Heart left ventricle (tissue), 16 donors: ENCODE measurements around the gene SIGLEC10. TPM values are rescaled to one million over a fixed set of nuclear protein-coding genes. Genes with fewer than 3 reads are reported as not detected.
"Not testable (repeated sequence)": the region's sequence is repeated elsewhere in the genome, so short reads cannot be mapped to it uniquely, and the experiment has no call there.

Source experiments
- ATAC-seq, 4 donors: fragments of 200-7000 bp; cut with Tn5 transposase; one replicate each; pipeline ENCODE4 v1.9.1; 2020 to 2022; ENCODE audit warnings: moderate library complexity in 4 of 4, mild to moderate bottlenecking in 3 of 4, moderate number of reproducible peaks in 1 of 4
- DNase-seq, 5 donors: peaks; one replicate each; pipeline ENCODE4 v3.0.0-alpha.2; 2020
- H3K27ac ChIP-seq, 12 donors: fragments of 200-600 bp; sonication (generic) in 4 of 12; one replicate each; pipeline versions ENCODE4 v1.5.0 to v1.8.0; 2016 to 2022; ENCODE audit warnings: mild to moderate bottlenecking in 2 of 12
- H3K27me3 ChIP-seq, 9 donors: fragments of 200-600 bp; sonication (generic) in 2 of 9; one replicate each; pipeline versions ENCODE4 v1.5.1 to v1.8.0; 2016 to 2022; ENCODE audit warnings: mild to moderate bottlenecking in 3 of 9
- H3K36me3 ChIP-seq, 9 donors: fragments of 200-600 bp; sonication (generic) in 2 of 9; one replicate each; pipeline versions ENCODE4 v1.5.0 to v1.8.0; 2018 to 2022; ENCODE audit warnings: mild to moderate bottlenecking in 2 of 9
- H3K4me1 ChIP-seq, 12 donors: fragments of 200-600 bp; sonication (generic) in 4 of 12; one replicate each; pipeline versions ENCODE4 v1.5.0 to v1.8.0; 2016 to 2022; ENCODE audit warnings: mild to moderate bottlenecking in 3 of 12
- H3K4me3 ChIP-seq, 12 donors: fragments of 200-600 bp; sonication (generic) in 4 of 12; one replicate each; pipeline versions ENCODE4 v1.5.0 to v1.8.0; 2017 to 2022; ENCODE audit warnings: mild to moderate bottlenecking in 9 of 12, moderate library complexity in 4 of 12
- H3K9me3 ChIP-seq, 12 donors: fragments of 200-600 bp; sonication (generic) in 4 of 12; one replicate each; pipeline versions ENCODE4 v1.5.0 to v1.8.0; 2016 to 2022; ENCODE audit warnings: mild to moderate bottlenecking in 1 of 12
- POLR2A ChIP-seq, 2 donors: fragments of 450-650 bp; IDR thresholded peaks; one replicate each; pipeline ENCODE4 v1.6.1; 2017; ENCODE audit warnings: antibody characterized with exemption in 2 of 2, mild to moderate bottlenecking in 2 of 2, moderate library complexity in 2 of 2
- WGBS, 4 donors: extraction: QIAGEN DNeasy Blood & Tissue Kit in 2 of 4; methylation state at CpG; one replicate each; pipeline versions ENCODE4 v1.1.5 to v1.1.7; 2013 to 2018; 5-methylcytosine and 5-hydroxymethylcytosine counted together
- intact Hi-C, 10 donors: fragments of 100-400 bp; cut with DNase I; formaldehyde crosslinking; loops; one replicate each; pipeline versions ENCODE4 v1.11.1 to v1.14.2; 2022
- polyA plus RNA-seq, 2 donors: library from polyadenylated mRNA; stranded (reverse); fragments of 200-250 nt; gene quantifications; one replicate each; pipeline ENCODE4 v1.2.3, GENCODE V29; 2013
- total RNA-seq, 9 donors: library from RNA; depleted of rRNA in 2 of 9; stranded (reverse); fragments of >200 nt in 2 of 9; fragmentation: NEBNext Ultra II Directional in 3 of 9; extraction: Animal tissue kit (Norgen Biotek cat#: 25700) in 3 of 9; gene quantifications; one replicate each; pipeline versions ENCODE4 v1.1.0 to v1.2.4, GENCODE V29; 2016 to 2023
- TF ChIP-seq, protein P1 (sequence below), 12 donors: fragments of 200-600 bp; sonication (generic) in 4 of 12; IDR thresholded peaks; one replicate each; pipeline versions ENCODE4 v1.5.0 to v1.8.0; 2018 to 2022; ENCODE audit warnings: antibody characterized with exemption in 12 of 12, mild to moderate bottlenecking in 5 of 12
- donor health status: ischemic (EF 13 %, LVEDD 7.1; RV severe dilation, severe dysfunction).
- donor health status: healthy with polysubstance abuse.
- donor health status: DM: no; HTN: yes; CAD: no.
- donor health status: DM: no; HTN: no; CAD: no.
- donor health status: ischemic (EF 25% LVEDD 6.9; RV normal size, moderate dysfunction).
- donor health status: ischemic (EF 25% LVEDD 5.7; RV mildly dilated, moderate dysfunction).
- donor health status: healthy.
- donor health status: DM: yes; HTN: yes; CAD: no.
- donor health status: ischemic (EF 35%, LVEDD 5.7; RV mildly dilated, moderate dysfunction).
- donor health status: nonischemic (EF 11% LVEDD 7.7; RV severe dilation, severe dysfunction).
- donor health status: DM: yes; HTN: yes; CAD: no.
- donor health status: PGD.
- donor health status: ischemic (EF 29% LVEDD 5.4; RV normal size, mild dysfunction).
- donor health status: nonischemic (EF 23%, LVEDD 6.1; RV moderate dilation, normal function).

SIGLEC10 gene
- total and polyA plus RNA-seq, 11 donors: 0.08 to 7.5 (median 0.58) TPM

DNA sequence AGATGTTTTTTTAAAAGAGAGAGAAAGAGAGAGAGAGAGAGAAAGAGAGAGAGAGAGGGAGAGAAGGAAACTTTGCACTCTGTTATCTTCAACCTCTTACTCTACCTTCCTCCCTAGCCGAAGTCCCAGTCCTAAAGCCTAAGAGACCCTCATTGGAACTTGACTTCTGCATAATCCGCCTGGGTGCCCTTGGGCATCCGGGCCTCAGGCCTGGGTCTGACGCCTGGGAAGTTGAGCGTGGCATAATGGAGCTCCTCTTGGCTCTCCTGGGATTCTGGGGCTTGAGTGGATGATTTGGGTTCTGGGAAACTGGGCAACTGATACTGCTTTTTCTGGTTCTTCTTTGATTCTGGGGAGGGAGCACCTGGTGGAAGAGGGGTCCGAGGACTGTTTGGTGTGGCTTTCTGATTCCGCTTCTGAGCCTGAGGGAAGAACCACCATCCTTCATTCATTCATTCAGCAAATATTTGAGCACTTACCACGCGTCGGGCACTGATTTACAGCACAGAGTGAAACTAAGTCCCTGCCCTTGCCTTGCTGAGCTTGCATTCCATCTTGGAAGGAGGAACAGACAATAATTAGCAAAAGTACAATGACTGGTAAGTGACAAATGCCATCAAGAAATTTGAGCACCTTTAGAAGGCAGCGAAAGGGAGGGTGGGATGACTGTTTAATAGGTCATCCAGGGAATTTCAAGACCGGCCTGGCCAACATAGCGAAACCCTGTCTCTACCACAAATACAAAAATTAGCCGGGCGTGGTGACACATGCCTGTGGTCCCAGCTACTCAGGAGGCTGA is 6.3 kb downstream of the SIGLEC10 start:
- TF ChIP-seq, protein P1, sequence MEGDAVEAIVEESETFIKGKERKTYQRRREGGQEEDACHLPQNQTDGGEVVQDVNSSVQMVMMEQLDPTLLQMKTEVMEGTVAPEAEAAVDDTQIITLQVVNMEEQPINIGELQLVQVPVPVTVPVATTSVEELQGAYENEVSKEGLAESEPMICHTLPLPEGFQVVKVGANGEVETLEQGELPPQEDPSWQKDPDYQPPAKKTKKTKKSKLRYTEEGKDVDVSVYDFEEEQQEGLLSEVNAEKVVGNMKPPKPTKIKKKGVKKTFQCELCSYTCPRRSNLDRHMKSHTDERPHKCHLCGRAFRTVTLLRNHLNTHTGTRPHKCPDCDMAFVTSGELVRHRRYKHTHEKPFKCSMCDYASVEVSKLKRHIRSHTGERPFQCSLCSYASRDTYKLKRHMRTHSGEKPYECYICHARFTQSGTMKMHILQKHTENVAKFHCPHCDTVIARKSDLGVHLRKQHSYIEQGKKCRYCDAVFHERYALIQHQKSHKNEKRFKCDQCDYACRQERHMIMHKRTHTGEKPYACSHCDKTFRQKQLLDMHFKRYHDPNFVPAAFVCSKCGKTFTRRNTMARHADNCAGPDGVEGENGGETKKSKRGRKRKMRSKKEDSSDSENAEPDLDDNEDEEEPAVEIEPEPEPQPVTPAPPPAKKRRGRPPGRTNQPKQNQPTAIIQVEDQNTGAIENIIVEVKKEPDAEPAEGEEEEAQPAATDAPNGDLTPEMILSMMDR (IDR thresholded peaks at IDR 0.05): no peak
- TF ChIP-seq POLR2A (IDR thresholded peaks at IDR 0.05): no peak
- peaks cover 0 to 11% (median 0%) of the 10 kb centered on the region in 9 donors for H3K27me3 ChIP-seq
- DNase-seq (no peak), ATAC-seq (no peak)
- H3K9me3 ChIP-seq: peaks cover 0 to 2% (median 0%) of the 10 kb centered on the region in 12 donors
- intact Hi-C loops: no loop called here
- no peak overlapping the region for H3K4me3 ChIP-seq
- H3K4me1 ChIP-seq: peaks cover 0 to 27% (median 0%) of the 10 kb centered on the region in 12 donors
- no peak overlapping the region for H3K27ac ChIP-seq
- WGBS, 4 donors: 90 to 96% (median 90%) methylated on average over 15 of the region's 15 CpGs
- H3K36me3 ChIP-seq: no peaks in the 10 kb centered on the region

DNA sequence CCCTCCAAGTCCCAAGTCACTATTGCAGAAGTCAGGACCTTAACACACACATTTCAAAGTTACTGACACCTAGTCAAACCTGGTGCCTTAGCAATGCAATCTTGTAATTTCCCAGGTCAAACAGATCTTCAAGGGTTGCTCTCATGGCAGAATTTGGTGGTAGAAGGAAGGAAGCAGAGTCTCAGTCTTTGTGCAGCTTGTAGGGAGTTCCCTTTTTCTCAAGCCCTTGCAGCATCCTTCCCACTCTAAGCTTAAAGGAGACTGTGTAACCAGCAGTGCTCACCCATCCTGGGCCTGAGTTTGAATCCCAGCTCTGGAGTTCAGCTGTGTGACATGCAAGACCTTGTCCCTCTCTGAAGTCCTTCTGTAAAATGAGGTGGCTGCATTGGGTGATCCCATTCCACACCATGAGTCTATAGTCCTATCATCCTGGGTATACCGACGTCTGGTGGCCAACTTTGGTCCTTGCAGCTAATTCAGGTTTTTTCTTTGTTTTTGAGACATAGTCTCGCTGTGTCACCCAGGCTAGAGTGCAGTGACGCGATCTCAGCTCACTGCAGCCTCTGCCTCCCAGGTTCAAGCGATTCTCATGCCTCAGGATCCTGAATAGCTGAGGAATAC is 9.8 kb downstream of the SIGLEC10 start:
- DNase-seq: no peak
- peak overlapping the region in 1 of 12 donors; percentile 75 for H3K27ac ChIP-seq
- WGBS, 4 donors: 43 to 48% (median 45%) methylated on average over 6 of the region's 6 CpGs
- H3K27me3 ChIP-seq: peaks cover 0 to 3% (median 0%) of the 10 kb centered on the region in 9 donors
- TF ChIP-seq POLR2A (IDR thresholded peaks at IDR 0.05): no peak
- TF ChIP-seq, protein P1 (IDR thresholded peaks at IDR 0.05): peak in 8 of 12 donors; percentile 15 to 36 (median 24)
- H3K36me3 ChIP-seq: no peaks in the 10 kb centered on the region
- ATAC-seq: peak in 2 of 4 donors; percentile 33 to 72
- intact Hi-C loops: no loop called here
- no peak overlapping the region for H3K4me3 ChIP-seq
- H3K9me3 ChIP-seq: peaks cover 0 to 5% (median 1%) of the 10 kb centered on the region in 12 donors
- H3K4me1 ChIP-seq: peaks cover 0 to 27% (median 0%) of the 10 kb centered on the region in 12 donors

DNA sequence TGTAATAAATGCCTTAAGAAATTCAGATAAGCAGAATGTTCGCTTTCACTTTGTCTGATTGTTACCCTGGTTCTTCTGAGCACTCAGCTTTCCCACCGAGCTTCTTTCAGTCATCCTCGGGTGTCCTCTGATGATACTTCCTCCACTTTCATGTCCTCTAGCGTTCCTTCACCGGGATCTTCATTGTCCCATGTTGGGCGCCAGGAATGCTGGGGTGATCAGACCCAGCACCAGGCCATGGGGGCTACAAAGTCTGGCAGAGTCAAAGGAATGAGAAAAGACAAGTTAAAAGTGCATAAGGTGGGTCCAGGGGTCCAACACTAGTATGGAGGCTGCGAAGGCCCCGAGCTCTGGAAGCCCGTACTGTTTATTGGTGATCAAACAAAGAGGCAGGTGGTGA is 15.3 kb downstream of the SIGLEC10 start:
- TF ChIP-seq, protein P1 (IDR thresholded peaks at IDR 0.05): no peak
- TF ChIP-seq POLR2A (IDR thresholded peaks at IDR 0.05): no peak
- Histone ChIP-seq H3K27me3 (peaks cover 0 to 3% (median 0%) of the 10 kb centered on the region in 9 donors), H3K27ac (no peak overlapping the region), H3K4me3 (no peak overlapping the region), H3K36me3 (no peaks in the 10 kb centered on the region), H3K9me3 (peaks cover 0 to 17% (median 5%) of the 10 kb centered on the region in 12 donors), H3K4me1 (peaks cover 0 to 11% (median 0%) of the 10 kb centered on the region in 12 donors)
- ATAC-seq: no peak
- 94 to 96% (median 95%) methylated on average over 9 of the region's 9 CpGs for WGBS, 4 donors
- intact Hi-C loops: loop anchor here in 1 of 10 donors (5.0 kb wide), 1 partner anchor 610 kb away; no protein-coding TSS in a partner anchor
- DNase-seq: no peak

DNA sequence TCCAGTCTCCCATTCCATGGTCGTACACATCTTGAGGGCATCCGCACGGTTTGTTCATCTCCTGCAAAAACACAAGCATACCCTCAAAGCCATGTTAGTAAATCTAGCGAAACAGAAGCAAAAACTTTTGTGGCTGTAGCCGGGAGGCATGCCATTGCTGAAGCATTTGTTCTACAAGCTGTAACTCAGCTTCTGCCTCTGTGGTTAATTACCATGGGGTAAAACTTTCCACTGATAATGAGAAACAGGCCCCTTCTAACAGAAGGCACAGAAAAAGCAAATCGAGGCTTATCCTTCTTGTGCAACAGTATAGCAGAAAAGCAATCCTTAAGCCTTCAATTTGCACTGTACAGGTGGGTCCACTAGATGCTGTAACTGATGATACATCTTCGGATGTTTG is 17.5 kb downstream of the SIGLEC10 start:
- Histone ChIP-seq H3K4me1 (peaks cover 0 to 11% (median 0%) of the 10 kb centered on the region in 12 donors), H3K9me3 (peaks cover 0 to 17% (median 3%) of the 10 kb centered on the region in 12 donors)
- ATAC-seq, H3K27ac ChIP-seq, DNase-seq, H3K4me3 ChIP-seq, H3K27me3 ChIP-seq, H3K36me3 ChIP-seq: not testable (repeated sequence)
- intact Hi-C loops: loop anchor here in 4 of 10 donors (5.0 to 10.0 kb wide), 3 partner anchors 55 to 612 kb away; partner anchors contain the start of gene VSIG10L (in 2 of the 4)
- WGBS, 4 donors: 82 to 89% (median 83%) methylated on average over 7 of the region's 7 CpGs
